ENCODE data around the gene LOC128125822.

- TF ChIP-seq POLR2A (IDR thresholded peaks at IDR 0.05) = no peak
- TF ChIP-seq, protein P1, sequence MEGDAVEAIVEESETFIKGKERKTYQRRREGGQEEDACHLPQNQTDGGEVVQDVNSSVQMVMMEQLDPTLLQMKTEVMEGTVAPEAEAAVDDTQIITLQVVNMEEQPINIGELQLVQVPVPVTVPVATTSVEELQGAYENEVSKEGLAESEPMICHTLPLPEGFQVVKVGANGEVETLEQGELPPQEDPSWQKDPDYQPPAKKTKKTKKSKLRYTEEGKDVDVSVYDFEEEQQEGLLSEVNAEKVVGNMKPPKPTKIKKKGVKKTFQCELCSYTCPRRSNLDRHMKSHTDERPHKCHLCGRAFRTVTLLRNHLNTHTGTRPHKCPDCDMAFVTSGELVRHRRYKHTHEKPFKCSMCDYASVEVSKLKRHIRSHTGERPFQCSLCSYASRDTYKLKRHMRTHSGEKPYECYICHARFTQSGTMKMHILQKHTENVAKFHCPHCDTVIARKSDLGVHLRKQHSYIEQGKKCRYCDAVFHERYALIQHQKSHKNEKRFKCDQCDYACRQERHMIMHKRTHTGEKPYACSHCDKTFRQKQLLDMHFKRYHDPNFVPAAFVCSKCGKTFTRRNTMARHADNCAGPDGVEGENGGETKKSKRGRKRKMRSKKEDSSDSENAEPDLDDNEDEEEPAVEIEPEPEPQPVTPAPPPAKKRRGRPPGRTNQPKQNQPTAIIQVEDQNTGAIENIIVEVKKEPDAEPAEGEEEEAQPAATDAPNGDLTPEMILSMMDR (IDR thresholded peaks at IDR 0.05) = no peak
Measured at GRCh38 chr6:63549076-63549475, 23.2 kb upstream of the LOC128125822 start.
